Body of pancreas (tissue), 4 donors: ENCODE data around the gene TMA7. TPM values are rescaled to one million over a fixed set of nuclear protein-coding genes. Genes with fewer than 3 reads are reported as not detected.
A peak's percentile ranks its signal among the peaks of the same experiment; 100 is the strongest.

Source experiments
- ATAC-seq: fragments of 150-250 bp; one replicate; pipeline ENCODE4 v1.9.1; 2016
- DNase-seq, 4 donors: peaks; one replicate each; pipeline ENCODE4 v3.0.0-alpha.2; 2019
- H3K27ac ChIP-seq, 4 donors: fragments of 200-600 bp; sonication (generic); 1 replicate in 3 of 4; 2 replicates in 1 of 4; pipeline versions ENCODE4 v1.5.1 to v1.6.1; 2016 to 2019; ENCODE audit warnings: mild to moderate bottlenecking in 1 of 4, mixed read lengths in 1 of 4, moderate library complexity in 1 of 4
- H3K27me3 ChIP-seq, 2 donors: fragments of 200-600 bp; sonication (generic); one replicate each; pipeline ENCODE4 v1.6.0; 2016; ENCODE audit warnings: mild to moderate bottlenecking in 1 of 2
- H3K36me3 ChIP-seq, 2 donors: fragments of 200-600 bp; sonication (generic); replicated peaks in 1 of 2; 2 replicates each; pipeline ENCODE4 v1.5.1; 2016; ENCODE audit warnings: low read depth in 2 of 2; ENCODE audit not compliant: insufficient read depth in 1 of 2
- H3K4me1 ChIP-seq: fragments of 200-600 bp; sonication (generic); one replicate; pipeline ENCODE4 v1.6.0; 2016
- H3K4me3 ChIP-seq, 2 donors: fragments of 200-600 bp; sonication (generic); 1 replicate in 1 of 2; 2 replicates in 1 of 2; pipeline ENCODE4 v1.5.1; 2016 to 2019
- H3K9me3 ChIP-seq, 3 donors: fragments of 200-600 bp; sonication (generic); 1 replicate in 2 of 3; 2 replicates in 1 of 3; pipeline ENCODE4 v1.5.1; 2016
- CTCF ChIP-seq, 7 experiments: fragments of 450-650 bp in 4 of 7; fragments of 200-600 bp in 3 of 7; sonication (generic) in 3 of 7; IDR thresholded peaks; one replicate each; pipeline ENCODE4 v1.5.1; 2016 to 2019; ENCODE audit warnings: antibody characterized with exemption in 7 of 7
- POLR2A ChIP-seq, 3 donors: fragments of 450-650 bp; IDR thresholded peaks; one replicate each; pipeline ENCODE4 v1.6.1; 2016; ENCODE audit warnings: antibody characterized with exemption in 3 of 3, mild to moderate bottlenecking in 2 of 3
- WGBS, 2 donors: methylation state at CpG; one replicate each; pipeline ENCODE4 v1.1.5; 2017; 5-methylcytosine and 5-hydroxymethylcytosine counted together
- intact Hi-C: fragments of 100-400 bp; cut with DNase I; formaldehyde crosslinking; loops from one replicate; pipeline ENCODE4 v1.15.1; 2023
- total RNA-seq, 2 donors: library from RNA; depleted of rRNA; stranded (reverse); fragments of >200 nt; gene quantifications; one replicate each; pipeline ENCODE4 v1.1.0, GENCODE V29; 2016

The TMA7 gene
- total RNA-seq, 2 donors from 2014 or later, result 113 to 156 TPM

GRCh38 chr3:48428088-48428571 is 11.9 kb upstream of the TMA7 start:
- no peak for TF ChIP-seq CTCF (IDR thresholded peaks at IDR 0.05)
- no peak for TF ChIP-seq POLR2A (IDR thresholded peaks at IDR 0.05)
- WGBS, 2 donors, result 25% methylated on average over 7 of the region's 7 CpGs; no CpG with 5 or more reads in 1 of the 2 donors
- no peaks in the 10 kb centered on the region for H3K27me3 ChIP-seq
- ATAC-seq (no peak), DNase-seq (no peak)
- H3K27ac ChIP-seq, result peak overlapping the region; percentile 90 to 96 (median 94)
- peaks cover 72% of the 10 kb centered on the region for H3K4me1 ChIP-seq
- no peaks in the 10 kb centered on the region for H3K9me3 ChIP-seq
- intact Hi-C loops, result no loop called here
- no peak overlapping the region for H3K4me3 ChIP-seq
- H3K36me3 ChIP-seq, result peaks cover 0 to 4% of the 10 kb centered on the region in 2 donors

- TF ChIP-seq CTCF (IDR thresholded peaks at IDR 0.05) (no peak), POLR2A (IDR thresholded peaks at IDR 0.05) (peak; percentile 52 to 67 (median 54))
- Histone ChIP-seq H3K4me1 (peaks cover 66% of the 10 kb centered on the region), H3K36me3 (no peaks in the 10 kb centered on the region), H3K9me3 (no peaks in the 10 kb centered on the region), H3K27ac (peak overlapping the region; percentile 90 to 96 (median 94)), H3K4me3 (peak overlapping the region; percentile 39 to 69), H3K27me3 (no peaks in the 10 kb centered on the region)
- WGBS, 2 donors, result 1% methylated on average over 59 of the region's 60 CpGs; no CpG with 5 or more reads in 1 of the 2 donors
- ATAC-seq, result peak; percentile 52
- intact Hi-C loops, result no loop called here
- DNase-seq, result peak; percentile 74 to 85 (median 84)
These were observed 11.3 kb upstream of the TMA7 start for GRCh38 chr3:48428572-48429316.

- ATAC-seq, result peak; percentile 59
- Histone ChIP-seq H3K4me1 (peaks cover 59% of the 10 kb centered on the region), H3K4me3 (peak overlapping the region; percentile 39 to 69), H3K27ac (peak overlapping the region; percentile 90 to 96 (median 94)), H3K27me3 (no peaks in the 10 kb centered on the region), H3K36me3 (no peaks in the 10 kb centered on the region), H3K9me3 (no peaks in the 10 kb centered on the region)
- WGBS, 2 donors, result 0% methylated on average over 1 to 82 of the region's 86 CpGs
- intact Hi-C loops, result no loop called here
- TF ChIP-seq POLR2A (IDR thresholded peaks at IDR 0.05), result peak in 1 of 3 donors; percentile 77
- TF ChIP-seq CTCF (IDR thresholded peaks at IDR 0.05), result no peak
- DNase-seq, result peak; percentile 79 to 85 (median 84)
These were observed 10.6 kb upstream of the TMA7 start for GRCh38 chr3:48429317-48429959.

- Histone ChIP-seq H3K36me3 (no peaks in the 10 kb centered on the region), H3K27ac (peak within 1 kb of the TSS; percentile 90 to 96 (median 94)), H3K9me3 (no peaks in the 10 kb centered on the region), H3K4me3 (peak within 1 kb of the TSS; percentile 39 to 69), H3K27me3 (no peaks in the 10 kb centered on the region), H3K4me1 (peaks cover 52% of the 10 kb centered on the region)
- intact Hi-C loops, result no loop called here
- 11% methylated on average over 15 of the region's 15 CpGs for WGBS, 2 donors
- DNase-seq (peak; percentile 81 to 93 (median 92)), ATAC-seq (peak; percentile 59)
- TF ChIP-seq CTCF (IDR thresholded peaks at IDR 0.05), result no peak
- peak; percentile 28 to 81 (median 58) for TF ChIP-seq POLR2A (IDR thresholded peaks at IDR 0.05)
These were observed 9.9 kb upstream of the TMA7 start, which contains the start of gene PLXNB1 for GRCh38 chr3:48429960-48430707. TSS of gene PLXNB1 (minus strand) at chr3:48430086. CDS start at chr3:48424611, 5,475 bp downstream.
